Fibroblast of mammary gland (primary cell): ENCODE data around the gene GPC6.

Experiments
- DNase-seq: peaks from one replicate; pipeline ENCODE4 v3.0.0-alpha.2; 2010; ENCODE audit warnings: low read depth
- H3K4me3 ChIP-seq: 2 replicates; pipeline ENCODE4 v1.5.1; 2011; ENCODE audit warnings: low read depth, mild to moderate bottlenecking, low read length, moderate library complexity; ENCODE audit not compliant: control insufficient read depth
- CTCF ChIP-seq: conservative IDR thresholded peaks from 2 replicates; pipeline ENCODE4 v1.5.1; 2011; ENCODE audit warnings: low read depth, low read length, inconsistent platforms; ENCODE audit not compliant: control insufficient read depth, insufficient read depth

Gene GPC6

GRCh38 chr13:94390881-94391280, 1164.3 kb downstream of the GPC6 start:
- TF ChIP-seq CTCF: no peak

GRCh38 chr13:94394723-94395122, 1168.1 kb downstream of the GPC6 start:
- H3K4me3 ChIP-seq: no peak overlapping the region
- TF ChIP-seq CTCF: no peak
- DNase-seq: no peak

More at GRCh38 chr13:94390881-94391280, 1164.3 kb downstream of the GPC6 start:
- DNase-seq: no peak
- H3K4me3 ChIP-seq: no peak overlapping the region

- no peak for TF ChIP-seq CTCF
- no peak for DNase-seq
- no peak overlapping the region for H3K4me3 ChIP-seq
Measured at GRCh38 chr13:94395860-94396259, 1169.3 kb downstream of the GPC6 start.

GRCh38 chr13:94399812-94400211, 1173.2 kb downstream of the GPC6 start:
- H3K4me3 ChIP-seq: no peak overlapping the region
- no peak for DNase-seq
- TF ChIP-seq CTCF: no peak

- DNase-seq: no peak
- no peak overlapping the region for H3K4me3 ChIP-seq
- no peak for TF ChIP-seq CTCF
Measured at GRCh38 chr13:94400874-94401273, 1174.3 kb downstream of the GPC6 start.

- no peak for TF ChIP-seq CTCF
- no peak for DNase-seq
- H3K4me3 ChIP-seq: no peak overlapping the region
Measured at GRCh38 chr13:94408314-94409036, 1181.9 kb downstream of the GPC6 start.
